Measurements from ENCODE around the gene SKAP2.
A peak's percentile ranks its signal among the peaks of the same experiment; 100 is the strongest.

Gene SKAP2

DNA sequence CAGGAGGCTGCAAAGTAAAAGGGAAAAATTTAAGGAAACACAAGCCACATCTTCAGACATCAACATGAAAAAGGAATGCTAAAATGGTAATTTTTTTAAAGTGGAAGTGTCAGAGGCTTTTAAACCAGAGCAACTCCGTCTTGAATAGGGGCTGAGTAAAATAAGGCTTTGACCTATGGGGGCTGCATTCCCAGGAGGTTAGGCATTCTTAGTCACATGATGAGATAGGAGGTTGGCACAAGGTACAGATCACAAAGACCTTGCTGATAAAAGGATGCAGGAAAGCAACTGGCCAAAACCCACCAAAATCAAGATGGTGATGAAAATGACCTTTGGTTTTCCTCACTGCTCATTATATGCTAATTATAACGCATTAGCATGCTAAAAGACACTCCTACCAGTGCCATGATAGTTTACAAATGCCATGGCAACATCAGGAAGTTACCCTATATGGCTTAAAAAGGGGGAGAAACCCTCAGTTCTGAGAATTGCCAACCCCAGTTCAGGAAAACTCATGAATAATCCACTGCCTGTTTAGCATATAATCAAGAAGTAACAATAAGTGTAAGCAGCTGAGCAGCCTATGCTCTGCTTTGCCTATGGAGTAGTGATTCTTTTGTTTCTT is 128.3 kb downstream of the SKAP2 start:
- no peak for DNase-seq

DNA sequence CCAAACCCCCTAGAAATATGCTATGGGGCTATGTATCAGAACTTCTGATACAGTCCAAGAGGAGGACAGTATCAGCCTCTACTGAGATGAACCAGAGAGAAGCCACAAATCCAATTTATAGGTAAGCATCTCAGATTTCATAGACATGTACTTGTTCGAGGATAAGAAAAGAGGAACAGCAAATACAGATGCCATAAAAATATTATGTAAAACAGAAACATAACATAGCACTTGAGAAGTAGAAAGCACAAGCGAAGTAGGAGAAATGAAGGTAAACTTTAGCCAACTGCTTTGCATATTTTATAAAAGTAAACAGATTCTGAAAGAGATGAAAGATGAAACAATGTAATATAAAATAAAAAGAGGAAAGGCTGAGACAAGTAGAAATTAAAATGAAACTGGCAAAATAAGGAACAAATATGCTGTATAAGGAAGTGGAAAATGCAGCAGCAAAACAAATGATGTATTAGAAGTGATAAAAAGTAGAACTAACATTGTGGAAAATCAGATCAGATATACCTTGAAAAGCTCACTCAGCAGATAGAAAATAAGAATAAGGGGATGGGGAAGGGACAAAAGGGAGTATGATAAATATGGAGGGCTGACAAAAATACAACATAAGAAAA is 135.1 kb downstream of the SKAP2 start:
- DNase-seq = no peak

DNA sequence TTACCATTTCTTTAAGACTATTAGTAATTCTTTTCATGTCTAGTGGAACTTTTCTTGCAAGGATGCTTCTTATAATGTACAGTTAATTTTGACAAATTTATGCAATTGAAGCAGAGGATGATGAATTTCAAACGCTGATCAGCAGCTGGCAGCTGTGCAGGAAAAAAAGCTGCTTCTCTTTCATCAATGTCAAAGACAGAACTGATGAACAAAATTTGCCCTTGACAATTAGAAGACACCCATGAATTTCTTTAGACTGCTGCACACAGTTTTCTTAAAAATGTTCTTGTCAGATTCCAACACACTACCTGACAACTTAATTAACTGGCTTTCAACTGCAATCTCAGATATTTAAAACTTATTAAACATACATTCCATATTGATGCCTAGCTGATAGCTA is 138.3 kb downstream of the SKAP2 start:
- no peak for DNase-seq

DNA sequence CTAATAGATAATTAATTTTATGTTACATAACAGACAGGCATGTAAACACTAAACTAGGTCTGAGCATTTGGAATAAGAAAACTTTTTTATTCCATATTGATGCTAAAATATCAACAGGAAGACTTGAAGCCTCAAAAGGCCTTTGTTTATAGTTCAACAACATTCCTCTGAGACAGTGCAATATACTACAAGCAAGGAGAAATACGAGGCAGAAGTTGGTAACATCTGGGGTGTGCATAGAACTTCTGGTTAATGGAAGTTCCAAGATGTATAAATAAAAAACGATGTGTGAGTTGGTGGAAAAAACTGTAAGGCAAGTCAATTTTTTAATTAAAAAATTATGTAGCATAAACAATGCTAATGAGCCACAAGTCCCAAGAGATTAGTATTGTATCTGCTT is 139.6 kb downstream of the SKAP2 start:
- no peak for DNase-seq

DNA sequence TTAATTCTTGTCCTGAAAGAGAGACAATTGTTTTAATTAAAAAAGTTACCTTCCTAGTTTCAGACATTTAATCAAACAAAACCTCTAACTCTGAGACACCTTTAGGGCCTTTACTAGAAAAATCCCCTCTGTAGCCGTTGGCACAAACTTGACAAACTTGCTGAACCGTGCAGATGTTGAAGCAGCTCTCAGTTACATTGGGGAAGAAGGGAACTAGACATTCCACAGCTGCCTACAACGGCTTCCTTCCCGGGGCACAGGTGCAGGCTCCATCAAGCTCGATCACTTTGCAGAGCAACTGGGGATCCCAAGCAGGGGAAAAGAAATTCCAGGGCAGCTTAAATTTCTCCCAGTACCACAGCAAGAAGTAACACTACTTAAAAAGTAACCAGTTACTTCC is 141.3 kb downstream of the SKAP2 start:
- DNase-seq = no peak

DNA sequence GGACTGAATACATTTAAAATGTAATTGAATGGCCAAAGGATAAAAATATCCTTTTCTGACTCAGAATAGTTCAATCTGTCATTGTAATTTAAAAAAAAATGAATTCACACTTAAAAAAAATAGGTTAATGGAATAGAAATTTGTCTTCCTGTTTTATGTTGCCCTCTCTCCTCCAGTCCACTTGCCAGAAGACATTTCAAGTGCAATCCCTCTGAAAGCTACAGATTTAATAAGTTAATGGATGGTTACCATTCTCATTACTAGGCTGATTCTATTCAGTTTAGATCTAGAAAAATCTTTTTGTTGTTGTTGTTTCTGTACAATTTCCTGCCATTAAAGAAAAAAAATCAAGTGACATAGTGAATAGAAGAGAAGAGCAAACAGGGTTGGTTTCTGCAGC is 142.9 kb downstream of the SKAP2 start:
- no peak for DNase-seq

DNA sequence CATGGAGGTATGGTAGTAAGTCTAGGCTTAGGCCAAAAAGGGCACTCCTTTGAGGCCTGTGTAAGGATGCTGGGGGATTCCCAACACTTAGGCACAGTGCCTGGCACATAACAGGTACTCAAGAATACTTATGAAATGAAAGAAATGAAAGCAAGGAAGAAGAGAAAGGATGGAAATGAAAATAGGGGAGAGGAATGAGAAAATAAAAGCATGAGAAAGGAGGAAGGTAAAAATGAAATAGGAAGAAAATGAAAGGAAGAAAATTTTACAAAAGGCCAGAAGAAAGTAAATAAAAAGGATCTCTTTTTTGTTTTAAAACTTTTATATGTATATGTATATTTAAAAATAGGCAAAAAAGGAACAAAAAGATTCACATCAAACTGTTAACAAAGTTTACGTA is 146.3 kb downstream of the SKAP2 start:
- no peak for DNase-seq

DNA sequence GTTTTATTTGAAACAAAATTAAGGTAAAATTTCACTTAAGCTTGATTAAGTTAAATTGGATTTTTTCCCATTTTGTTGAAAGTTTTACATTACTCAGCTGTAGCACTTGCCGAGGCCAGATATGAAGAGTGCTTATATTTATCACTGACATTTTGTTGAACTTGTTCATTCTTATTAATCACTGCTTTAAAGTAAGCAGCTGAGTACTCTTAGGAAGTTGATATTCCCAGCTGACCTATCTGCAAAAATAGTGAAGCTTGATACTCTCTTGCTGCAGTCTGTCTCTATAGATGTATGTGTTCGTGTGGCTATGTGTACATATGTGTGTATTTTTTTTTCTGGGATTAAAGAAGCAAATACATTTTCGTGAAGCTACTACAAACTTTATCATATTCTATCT is 150.0 kb downstream of the SKAP2 start:
- DNase-seq = no peak

DNA sequence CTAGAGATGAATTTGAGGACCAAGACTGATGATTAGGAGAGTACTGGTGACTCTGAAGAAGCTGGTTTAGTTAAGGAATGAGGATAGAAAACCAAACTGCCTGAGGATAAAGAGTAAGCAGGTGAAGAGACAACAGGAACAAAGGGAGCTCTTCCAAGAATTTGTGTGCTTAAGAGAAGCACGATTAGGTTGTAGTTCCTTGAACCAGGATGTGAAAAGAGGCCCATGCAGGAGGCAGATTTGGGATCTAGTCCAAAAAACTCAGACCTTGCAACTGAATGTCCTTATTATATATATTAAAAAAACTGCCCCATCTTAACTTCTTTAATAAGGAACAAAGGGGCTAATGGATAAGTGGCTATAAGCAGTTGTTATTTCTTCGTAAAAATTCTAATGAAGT is 150.4 kb downstream of the SKAP2 start:
- no peak for DNase-seq

DNA sequence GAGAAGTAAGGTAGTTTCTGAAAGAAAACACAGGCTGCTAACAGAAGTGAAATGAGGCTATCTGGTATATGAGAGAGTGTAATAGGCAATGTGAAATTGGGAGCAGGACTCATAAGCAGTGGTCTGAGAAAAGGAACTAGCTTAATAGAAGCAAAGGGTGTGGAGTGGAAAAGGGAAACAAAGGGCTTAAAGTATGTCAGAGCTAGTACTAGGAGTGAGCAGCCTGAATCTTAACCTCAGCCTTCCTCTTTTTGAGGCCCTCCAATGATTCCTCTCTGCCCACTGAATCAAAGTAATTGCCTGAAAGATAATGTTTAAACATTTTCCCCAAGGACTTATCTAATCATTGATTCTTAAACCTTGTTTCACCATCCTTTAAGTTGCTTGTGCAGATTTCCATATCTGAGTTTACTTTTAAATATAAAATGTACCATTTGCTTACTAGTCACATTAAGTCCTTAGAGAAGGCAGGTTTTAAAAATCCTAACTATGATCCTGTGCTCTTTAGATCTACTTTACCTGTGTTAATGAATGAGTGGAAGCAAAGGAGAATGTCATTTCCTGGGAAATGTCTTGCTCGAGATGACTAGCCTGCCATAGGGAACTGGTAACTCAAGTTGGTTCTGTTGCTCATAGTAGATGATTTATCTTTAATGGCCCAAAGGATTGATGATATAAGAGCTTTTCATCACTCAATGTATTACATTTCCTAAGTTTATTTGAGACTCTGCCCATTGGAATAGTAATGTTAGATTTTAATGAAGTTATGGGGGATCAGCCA is 155.0 kb downstream of the SKAP2 start:
- DNase-seq = no peak

DNA sequence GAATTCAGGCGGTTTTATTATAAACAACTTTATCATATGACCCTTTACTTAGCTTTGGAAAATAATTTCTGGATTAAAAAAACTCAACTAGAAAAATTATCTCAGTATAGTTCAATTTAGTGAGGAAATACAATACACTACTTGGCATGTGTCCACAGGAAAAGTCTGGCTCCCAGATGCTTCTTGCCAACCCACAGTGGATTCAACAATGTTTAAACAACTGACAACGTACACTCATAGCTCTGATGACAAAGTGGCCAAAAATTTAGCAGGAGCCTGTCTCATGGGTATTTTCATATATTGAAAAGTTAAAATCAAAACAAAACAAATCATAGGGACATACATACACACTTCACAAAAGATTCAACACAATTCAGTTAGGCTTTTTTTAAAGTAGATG is 158.8 kb downstream of the SKAP2 start:
- no peak for DNase-seq

DNA sequence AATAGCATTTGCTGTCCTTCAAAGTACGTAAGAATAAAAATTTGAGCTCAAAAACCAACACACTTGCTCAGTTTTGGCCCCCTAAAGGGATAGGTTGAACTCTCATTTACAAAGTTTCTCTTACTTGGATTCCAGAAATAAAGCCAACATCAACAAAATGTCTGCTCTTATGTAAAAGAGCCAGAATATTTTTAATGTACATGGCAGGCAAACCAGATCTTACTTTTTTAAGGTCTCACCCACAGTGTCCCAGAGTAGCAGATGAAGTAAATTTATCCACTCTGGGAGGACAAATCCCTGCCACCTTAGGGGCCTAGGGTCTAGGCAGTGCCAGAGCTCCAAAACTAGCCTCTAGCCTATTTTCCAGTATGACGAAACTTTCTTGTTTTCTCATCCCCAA is 159.6 kb downstream of the SKAP2 start:
- DNase-seq = no peak

DNA sequence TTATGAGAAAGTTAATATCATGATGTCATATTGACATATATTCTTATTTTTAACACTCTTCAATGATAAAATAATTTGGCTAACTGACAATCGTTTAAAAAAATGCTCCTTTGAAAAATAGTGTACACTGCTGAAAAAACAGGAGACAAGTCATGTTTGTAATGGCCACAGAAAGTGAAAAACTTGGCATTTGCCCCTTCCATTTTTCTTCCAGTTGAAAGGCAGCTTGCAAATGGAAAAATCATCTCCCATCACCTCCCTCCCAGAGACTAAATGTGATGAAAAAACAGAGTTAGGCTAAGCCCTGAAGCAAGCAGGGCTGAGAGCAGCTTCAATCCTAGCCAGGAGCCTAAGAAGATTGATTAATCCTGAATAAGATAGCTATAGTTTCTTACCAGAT is 160.4 kb downstream of the SKAP2 start:
- no peak for DNase-seq

DNA sequence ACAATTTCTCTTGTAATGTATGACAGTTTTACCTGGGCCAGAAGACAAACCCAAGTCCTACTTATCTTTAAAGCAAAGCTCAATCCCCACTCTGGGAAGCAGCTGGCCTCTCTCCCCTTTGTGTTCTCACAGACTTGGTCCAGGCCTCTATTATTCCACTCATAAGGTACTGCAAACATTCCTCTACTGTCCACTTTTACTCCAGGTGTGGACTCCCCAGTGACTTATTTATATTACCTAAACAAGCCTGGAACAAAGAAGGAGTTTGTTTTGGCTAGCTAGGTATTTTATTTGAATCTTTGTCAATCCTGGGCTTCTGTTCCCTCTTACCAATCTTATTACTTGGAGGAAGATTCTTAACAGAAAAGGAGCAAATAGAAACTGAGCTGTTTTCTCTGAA is 163.5 kb downstream of the SKAP2 start:
- no peak for DNase-seq

DNA sequence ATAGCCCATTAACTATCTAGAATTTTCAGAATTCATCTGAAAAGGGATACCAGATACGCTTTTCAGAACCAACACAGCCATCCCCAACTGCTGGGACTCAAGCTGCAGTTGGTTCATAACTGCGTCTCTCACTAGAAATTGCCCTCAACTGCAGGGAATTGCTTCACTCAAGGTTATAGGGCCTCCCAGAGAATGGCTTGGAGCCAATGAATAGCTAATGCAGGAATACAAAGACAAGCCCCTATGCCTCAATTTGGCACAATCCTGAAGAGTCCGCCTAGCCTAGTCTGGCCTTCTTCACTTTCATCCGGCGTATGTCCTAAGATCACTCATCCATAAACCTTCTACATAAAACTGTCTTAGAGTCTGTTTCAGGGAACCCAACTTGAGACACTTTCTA is 164.0 kb downstream of the SKAP2 start:
- DNase-seq = no peak

DNA sequence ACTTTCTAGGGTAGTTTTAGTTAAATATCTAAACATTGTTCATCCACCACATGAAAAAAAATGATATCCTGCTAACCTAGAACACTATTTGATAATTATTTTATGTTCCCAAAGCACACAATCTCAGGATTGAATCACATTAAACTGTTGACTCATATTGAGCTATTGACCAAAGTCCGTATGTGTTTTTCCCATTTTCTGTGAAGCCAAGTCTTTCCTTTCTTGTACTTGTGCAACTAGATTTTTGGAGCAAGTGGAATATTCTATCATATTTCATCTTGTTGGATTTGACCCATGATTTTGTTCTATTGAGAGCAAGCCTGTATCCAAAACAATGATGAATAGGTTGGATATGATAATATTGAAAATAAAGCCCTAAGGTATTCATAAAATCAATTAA is 164.6 kb downstream of the SKAP2 start:
- DNase-seq = no peak

DNA sequence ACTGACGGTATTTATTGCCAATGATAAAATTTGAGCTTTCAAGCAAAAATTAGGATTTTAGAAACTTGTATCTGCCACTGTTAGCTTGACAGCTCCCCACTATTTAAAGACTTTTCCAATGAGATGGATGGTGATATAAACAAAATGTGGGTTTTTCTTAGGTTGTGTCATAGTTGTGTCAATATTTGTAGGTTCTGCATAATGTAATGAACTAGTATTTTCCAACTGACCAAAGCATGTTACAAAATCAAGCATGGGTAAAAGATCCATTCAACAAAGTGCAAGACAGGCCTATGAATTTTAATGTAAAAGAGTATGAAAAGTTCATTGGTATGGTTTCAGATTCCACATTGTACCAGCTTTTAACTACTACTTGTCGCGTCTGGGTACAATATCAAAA is 165.6 kb downstream of the SKAP2 start:
- no peak for DNase-seq

DNA sequence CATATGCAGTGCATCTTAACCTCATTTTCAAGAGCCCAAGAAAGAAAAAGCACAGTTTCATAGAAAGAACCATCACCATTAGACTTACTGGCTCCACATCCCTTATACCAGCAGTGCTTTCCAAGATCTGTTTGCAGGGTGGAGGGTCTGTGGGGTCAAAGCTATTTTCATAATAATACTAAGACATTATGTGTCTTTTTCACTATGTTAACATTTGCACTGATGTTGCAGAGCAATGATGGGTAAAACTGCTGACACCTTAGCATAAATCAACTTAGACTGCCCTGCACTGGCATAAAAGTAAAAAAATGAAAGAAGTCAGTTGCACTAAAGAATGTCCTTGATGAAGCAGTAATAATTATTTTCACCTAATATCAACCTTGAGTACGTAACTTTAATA is 166.2 kb downstream of the SKAP2 start:
- no peak for DNase-seq

DNA sequence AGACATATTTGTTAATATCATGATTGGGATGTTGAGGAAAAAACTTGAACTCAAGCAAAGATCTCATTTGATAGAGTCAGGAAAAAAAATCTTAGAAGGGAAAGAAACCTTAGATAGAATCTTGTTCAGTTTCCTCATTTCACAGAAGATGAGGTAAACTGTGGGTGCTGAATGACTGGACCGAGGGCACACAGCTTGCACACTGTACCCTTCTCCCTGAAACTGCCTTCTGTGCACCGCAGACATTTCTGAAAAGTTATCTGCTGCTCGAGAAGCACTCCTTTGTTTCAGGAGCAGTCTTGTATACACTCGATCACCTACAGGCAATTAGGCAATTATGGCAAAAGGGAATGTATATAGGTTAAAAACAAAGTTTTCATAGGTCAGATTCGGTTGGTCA is 167.4 kb downstream of the SKAP2 start:
- peak; percentile 48 for DNase-seq

DNA sequence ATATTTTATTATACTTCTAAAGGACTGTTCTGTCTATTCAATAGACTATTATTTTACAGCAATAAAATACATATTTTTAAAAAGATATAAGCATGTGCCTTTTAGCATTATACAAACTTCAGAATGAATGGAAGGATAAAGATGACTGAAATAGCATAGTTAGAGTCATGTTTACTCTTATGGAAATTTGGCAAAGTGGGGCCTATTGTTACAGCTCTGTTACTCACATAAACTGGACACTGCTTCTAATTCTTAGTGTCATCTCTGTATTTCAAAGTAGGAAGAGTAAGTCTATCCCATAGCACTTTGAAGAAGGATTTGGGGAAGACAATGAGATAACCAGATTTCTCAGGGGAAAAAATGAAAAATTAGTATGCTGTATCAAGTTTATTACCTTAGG is 168.2 kb downstream of the SKAP2 start:
- DNase-seq = no peak

DNA sequence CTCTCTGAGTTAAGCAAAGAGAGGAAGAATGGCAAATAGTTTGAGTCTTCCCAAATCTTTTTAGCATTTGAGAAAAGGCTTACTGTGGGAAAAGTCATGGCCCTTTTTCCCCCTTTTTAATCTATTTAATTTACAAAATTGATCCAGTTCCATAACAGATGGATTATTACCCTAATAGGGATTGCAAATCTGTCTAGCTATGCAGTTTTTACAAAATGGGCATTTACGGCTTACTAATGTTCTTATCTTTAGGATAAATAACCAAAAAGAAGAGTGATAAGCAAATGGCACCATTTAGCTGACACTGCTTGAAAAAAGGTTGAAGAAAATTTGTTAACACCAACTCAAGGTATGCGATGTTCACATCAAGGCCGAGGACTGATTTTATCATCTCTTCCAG is 169.7 kb downstream of the SKAP2 start:
- no peak for DNase-seq

DNA sequence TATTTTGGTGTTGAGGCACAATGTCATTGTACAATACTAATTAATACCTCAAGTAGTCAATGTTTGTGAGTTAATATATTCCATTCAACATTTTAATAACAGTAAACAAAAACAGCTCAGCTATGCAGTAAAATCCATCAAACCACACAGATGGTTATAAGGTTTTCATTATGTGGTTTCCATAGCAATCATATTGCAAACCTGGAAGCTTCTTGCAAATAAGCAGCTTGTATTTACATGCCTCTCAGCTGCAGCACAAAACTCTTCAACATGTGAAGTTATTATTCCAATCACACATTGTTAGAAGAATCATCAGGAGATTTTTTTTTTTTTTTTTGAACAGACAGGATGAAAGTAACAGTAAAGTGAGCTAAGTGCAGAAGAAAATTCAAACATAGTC is 170.2 kb downstream of the SKAP2 start:
- no peak for DNase-seq

DNA sequence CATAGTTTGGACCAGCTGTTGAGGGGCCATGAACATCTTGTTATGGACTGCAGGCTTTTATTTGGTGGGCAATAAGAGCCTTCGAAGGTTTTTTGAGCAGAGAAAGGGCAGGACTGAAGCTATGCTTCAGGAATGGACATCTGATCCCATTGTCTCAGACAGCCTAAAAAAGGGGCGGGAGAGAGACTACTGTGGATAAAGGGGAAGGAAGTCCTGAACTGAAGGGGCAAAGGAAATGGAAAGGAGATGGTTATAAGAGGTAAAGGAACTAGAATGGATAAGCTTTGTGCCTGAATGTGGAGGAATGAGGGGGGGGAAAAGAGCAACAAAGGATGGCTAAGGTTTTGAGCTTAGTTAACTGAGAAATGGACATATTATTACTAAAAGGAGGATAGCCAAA is 172.5 kb downstream of the SKAP2 start:
- DNase-seq = no peak

DNA sequence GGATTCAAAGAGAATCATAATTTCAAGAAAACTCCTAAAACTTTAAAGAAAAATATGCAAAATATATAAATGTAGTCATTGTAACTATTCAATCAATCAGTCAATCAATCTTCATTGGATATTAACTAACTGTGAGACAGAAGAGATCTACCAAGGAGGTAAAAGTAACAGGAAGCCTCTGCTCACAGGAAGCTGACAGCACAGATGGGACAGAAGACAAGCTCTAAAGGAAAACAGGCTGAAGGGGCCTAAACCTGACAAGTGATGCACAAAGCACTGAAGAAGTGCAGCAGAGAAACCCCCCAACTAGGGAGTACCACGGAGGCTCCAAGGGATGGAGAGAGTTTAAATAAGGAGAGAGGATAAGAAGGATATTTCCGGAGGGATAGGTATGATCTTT is 173.0 kb downstream of the SKAP2 start:
- no peak for DNase-seq
